HepG2 (cell line): ENCODE results near the gene TLR3. TPM values are rescaled to one million over a fixed set of nuclear protein-coding genes. Genes with fewer than 3 reads are reported as not detected.

Experiments used
- ATAC-seq: fragments of 200-7000 bp; cut with Tn5 transposase; 3 replicates; pipeline ENCODE4 v1.9.1; 2020; ENCODE audit warnings: mild to moderate bottlenecking, moderate library complexity
- BruUV-seq: library from RNA; stranded (reverse); fragments of 400-500 nt; replicated peaks from 2 replicates; lab custom pipeline; 2021; lab: Mats Ljungman, UMichigan
- CTCF ChIA-PET: fragments of 300-600 bp; formaldehyde crosslinking; extraction: SDS; loops from one replicate; lab custom pipeline; 2021; ENCODE audit warnings: low total read pairs, inconsistent platforms, low intra/inter-chr PET ratio; lab: Yijun Ruan, JAX
- POLR2A ChIA-PET: fragments of 350-600 bp; sonication (Branson Sonifier 250); formaldehyde crosslinking; loops from one replicate; lab custom pipeline; 2020; ENCODE audit warnings: antibody characterized with exemption, inconsistent platforms; lab: Yijun Ruan, JAX
- DNase-seq: peaks from one replicate; pipeline ENCODE4 v3.0.0-alpha.2; 2015; ENCODE audit warnings: low spot score
- FAIRE-seq: peaks from 3 replicates; lab custom pipeline; 2011; peaks lifted over from hg19 to GRCh38; lab: Jason Lieb, UNC
- H2AFZ ChIP-seq: one replicate; pipeline ENCODE4 v1.6.1; 2011; ENCODE audit warnings: low read length, inconsistent platforms
- H3K27ac ChIP-seq: fragments of 300-600 bp; 3 replicates; pipeline ENCODE4 v1.8.0; 2011; ENCODE audit warnings: mixed run types, mild to moderate bottlenecking, mixed read lengths, low read length, inconsistent platforms; ENCODE audit not compliant: insufficient read depth; ENCODE audit errors: extremely low read length
- H3K27me3 ChIP-seq, 2 experiments: fragments of 200-600 bp in 1 of 2; 2 replicates in 1 of 2; 3 replicates in 1 of 2; pipeline versions ENCODE4 v1.6.0 to v1.8.0; 2011; ENCODE audit warnings: low read length in 2 of 2, mild to moderate bottlenecking in 2 of 2, moderate library complexity in 2 of 2, inconsistent platforms in 1 of 2; ENCODE audit not compliant: insufficient read depth in 2 of 2, control insufficient read depth in 1 of 2
- H3K36me3 ChIP-seq, 2 experiments: fragments of 200-600 bp in 1 of 2; replicated peaks in 1 of 2; 2 replicates in 1 of 2; 3 replicates in 1 of 2; pipeline versions ENCODE4 v1.5.1 to v1.8.0; 2011; ENCODE audit warnings: low read length in 2 of 2, inconsistent platforms in 1 of 2; ENCODE audit not compliant: insufficient read depth in 2 of 2, control insufficient read depth in 1 of 2
- H3K4me1 ChIP-seq: 2 replicates; pipeline ENCODE4 v1.5.1; 2012; ENCODE audit warnings: low read length, inconsistent platforms; ENCODE audit not compliant: insufficient read depth
- H3K4me2 ChIP-seq: 2 replicates; pipeline ENCODE4 v1.6.0; 2011; ENCODE audit warnings: low read depth, low read length, inconsistent platforms
- H3K4me3 ChIP-seq, 3 experiments: fragments of 200-600 bp in 1 of 3; sonication (generic), shearing (Covaris generic) in 1 of 3; replicated peaks in 1 of 3; 2 replicates each; pipeline ENCODE4 v1.5.1; 2011 to 2016; ENCODE audit warnings: low read length in 3 of 3, inconsistent platforms in 2 of 3, low read depth in 2 of 3, mild to moderate bottlenecking in 2 of 3, control low read depth in 1 of 3, mixed read lengths in 1 of 3; ENCODE audit not compliant: insufficient read depth in 1 of 3
- H3K79me2 ChIP-seq: one replicate; pipeline ENCODE4 v1.6.1; 2011; ENCODE audit warnings: low read length, inconsistent platforms; ENCODE audit not compliant: insufficient read depth
- H3K9ac ChIP-seq: 2 replicates; pipeline ENCODE4 v1.6.0; 2011; ENCODE audit warnings: mild to moderate bottlenecking, low read depth, low read length, inconsistent platforms; ENCODE audit not compliant: insufficient read depth
- H3K9me3 ChIP-seq: 2 replicates; pipeline ENCODE4 v1.5.1; 2012; ENCODE audit warnings: mild to moderate bottlenecking, low read length
- H4K20me1 ChIP-seq: 2 replicates; pipeline ENCODE4 v1.6.0; 2011; ENCODE audit warnings: inconsistent platforms, mild to moderate bottlenecking, low read length, moderate library complexity; ENCODE audit not compliant: insufficient read depth
- FOXA1 ChIP-seq, 2 experiments: fragments of 450-650 bp in 1 of 2; sonication (generic) in 1 of 2; formaldehyde crosslinking in 1 of 2; IDR thresholded peaks; 2 replicates each; pipeline versions ENCODE4 v1.4.0 to v1.6.1; 2016 to 2020; ENCODE audit warnings: missing genetic modification reagents in 1 of 2
- MNT ChIP-seq: fragments of 450-650 bp; IDR thresholded peaks from 2 replicates; pipeline ENCODE4 v1.6.1; 2016
- THAP8 ChIP-seq: sonication (generic); formaldehyde crosslinking; IDR thresholded peaks from 2 replicates; pipeline ENCODE4 v1.5.1; 2020; ENCODE audit warnings: missing genetic modification reagents, mild to moderate bottlenecking, borderline replicate concordance
- ZNF274 ChIP-seq: sonication (generic); formaldehyde crosslinking; IDR thresholded peaks from 2 replicates; pipeline ENCODE4 v1.5.1; 2020; ENCODE audit warnings: mild to moderate bottlenecking, missing genetic modification reagents
- ZNF343 ChIP-seq: sonication (generic); formaldehyde crosslinking; IDR thresholded peaks from 2 replicates; pipeline ENCODE4 v1.4.0; 2020; ENCODE audit warnings: mild to moderate bottlenecking, missing genetic modification reagents
- ZNF510 ChIP-seq: sonication (generic); formaldehyde crosslinking; IDR thresholded peaks from 2 replicates; pipeline ENCODE4 v1.4.0; 2020; ENCODE audit warnings: low read depth, mild to moderate bottlenecking, missing genetic modification reagents
- ZNF619 ChIP-seq: sonication (generic); formaldehyde crosslinking; IDR thresholded peaks from 2 replicates; pipeline ENCODE4 v1.4.0; 2020; ENCODE audit warnings: mild to moderate bottlenecking, missing genetic modification reagents
- ZNF646 ChIP-seq: sonication (generic); formaldehyde crosslinking; IDR thresholded peaks from 2 replicates; pipeline ENCODE4 v1.9.0; 2021; ENCODE audit warnings: mild to moderate bottlenecking, missing genetic modification reagents
- ZSCAN25 ChIP-seq: sonication (generic); formaldehyde crosslinking; IDR thresholded peaks from 2 replicates; pipeline ENCODE4 v1.8.0; 2022; ENCODE audit warnings: mild to moderate bottlenecking, missing genetic modification reagents
- WGBS: methylation state at CpG from one replicate; pipeline ENCODE4 v1.1.6; 2017; ENCODE audit warnings: low lambda C conversion rate; 5-methylcytosine and 5-hydroxymethylcytosine counted together
- in situ Hi-C: cut with HindIII; loops from 2 replicates; pipeline ENCODE4 v1.10.0; 2017; ENCODE audit warnings: low pct_unique_long_range_greater_than_20kb; ENCODE audit not compliant: extremely low pct_ligation_motif_present
- intact Hi-C: fragments of 100-400 bp; cut with micrococcal nuclease; formaldehyde crosslinking; loops from one replicate; pipeline ENCODE4 v1.10.0; 2022; ENCODE audit not compliant: unreplicated experiment
- polyA plus RNA-seq, 8 experiments: library from polyadenylated mRNA; depleted of rRNA in 3 of 8; stranded (reverse) in 7 of 8; unstranded in 1 of 8; fragments of >200 nt; fragmentation: Illumina TruSeq in 4 of 8; extraction: Trizol in 4 of 8; gene quantifications; 2 replicates each; pipeline versions ENCODE4 v1.2.1 to v1.2.3, GENCODE V29; 2011 to 2016; ENCODE audit warnings: low read depth in 4 of 8, missing spikeins in 1 of 8, mixed read lengths in 1 of 8; ENCODE audit not compliant: insufficient read depth in 1 of 8
- total RNA-seq, 5 experiments: library from RNA; depleted of rRNA; stranded (reverse); fragments of >200 nt; fragmentation: Illumina TruSeq; extraction: Trizol; gene quantifications; 2 replicates each; pipeline ENCODE4 v1.2.3, GENCODE V29; 2016; ENCODE audit warnings: low read depth in 1 of 5

The TLR3 gene
- total and polyA plus RNA-seq, 2 of the 13 experiments (the other 11 are each of a cell fraction or from before 2014, with no cell fraction given) = 0.11 to 0.38 TPM

DNA sequence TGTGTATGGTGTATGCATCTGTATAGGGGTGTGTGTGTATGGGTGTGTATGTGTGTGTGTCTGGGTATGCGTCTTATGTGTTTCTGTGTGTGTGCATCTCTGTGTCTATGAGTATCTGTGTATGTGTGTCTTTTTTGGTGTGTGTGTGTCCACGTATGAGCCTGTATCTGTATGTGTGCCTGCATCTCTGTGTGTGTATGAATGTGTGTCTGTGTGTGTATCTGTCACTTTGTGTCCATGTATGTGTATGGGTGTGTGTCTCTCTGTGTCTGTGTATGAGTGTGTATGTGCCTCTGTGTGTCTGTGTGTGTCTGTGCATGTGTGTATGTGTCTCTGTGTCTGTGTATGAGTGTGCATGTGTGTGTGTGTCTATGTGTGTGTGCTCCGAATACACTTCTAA, 59.9 kb downstream of the TLR3 start:
- H3K4me2 ChIP-seq = no peak overlapping the region
- H3K79me2 ChIP-seq = no peaks in the 10 kb centered on the region
- in situ Hi-C loops = no loop called here
- TF ChIP-seq ZNF619 (CRISPR knock-in tag) = no peak
- TF ChIP-seq MNT = 0 out of 2 replicates have a peak, but pooled peaks have one; percentile 3
- 0 out of 2 replicates have a peak, but pooled peaks have one; percentile 10 for TF ChIP-seq FOXA1 (IDR thresholded peaks at IDR 0.05)
- TF ChIP-seq FOXA1 (CRISPR knock-in tag; IDR thresholded peaks at IDR 0.05) = no peak
- no peak for FAIRE-seq
- no peaks in the 10 kb centered on the region for H3K4me1 ChIP-seq
- POLR2A ChIA-PET = no interaction called here
- no peaks in the 10 kb centered on the region for H3K27me3 ChIP-seq
- intact Hi-C loops = no loop called here
- no peaks in the 10 kb centered on the region for H4K20me1 ChIP-seq
- no peaks in the 10 kb centered on the region for H3K36me3 ChIP-seq
- WGBS = 58% methylated on average over 3 of the region's 3 CpGs
- H3K4me3 ChIP-seq = no peak overlapping the region
- no TSS peak for BruUV-seq
- H3K9me3 ChIP-seq = no peaks in the 10 kb centered on the region
- no peak overlapping the region for H2AFZ ChIP-seq
- ATAC-seq = no peak
- H3K9ac ChIP-seq = no peak overlapping the region
- CTCF ChIA-PET = no interaction called here
- no peak for DNase-seq
- no peak overlapping the region for H3K27ac ChIP-seq

- Histone ChIP-seq H3K4me1 (no peaks in the 10 kb centered on the region), H3K4me3 (no peak overlapping the region), H3K27ac (no peak overlapping the region), H3K79me2 (no peaks in the 10 kb centered on the region), H3K27me3 (0 out of 5 replicates have a peak, but pooled peaks cover 0 to 3% of the 10 kb centered on the region in 2 experiments), H3K9ac (no peak overlapping the region), H2AFZ (no peak overlapping the region), H3K9me3 (no peaks in the 10 kb centered on the region), H3K36me3 (no peaks in the 10 kb centered on the region), H3K4me2 (no peak overlapping the region), H4K20me1 (no peaks in the 10 kb centered on the region)
- in situ Hi-C loops = no loop called here
- intact Hi-C loops = loop anchor here (10.0 kb wide), 1 partner anchor 497 kb away; no protein-coding TSS in a partner anchor
- ChIA-PET CTCF (no interaction called here), POLR2A (no interaction called here)
- BruUV-seq = no TSS peak
- no peak for FAIRE-seq
- no peak for ATAC-seq
- no peak for DNase-seq
- 3% methylated on average over 2 of the region's 2 CpGs for WGBS
- TF ChIP-seq ZSCAN25 (CRISPR knock-in tag) = no peak
- TF ChIP-seq THAP8 (CRISPR knock-in tag) = no peak
- no peak for TF ChIP-seq ZNF510
- TF ChIP-seq ZNF343 (CRISPR knock-in tag) = no peak
- no peak for TF ChIP-seq ZNF646 (CRISPR knock-in tag)
- TF ChIP-seq ZNF274 = no peak
Observed at GRCh38 chr4:186131935-186132334, 63.0 kb downstream of the TLR3 start.
